ENCODE data around the gene RWDD1.
A peak's percentile ranks its signal among the peaks of the same experiment; 100 is the strongest.

RWDD1 gene, protein sequence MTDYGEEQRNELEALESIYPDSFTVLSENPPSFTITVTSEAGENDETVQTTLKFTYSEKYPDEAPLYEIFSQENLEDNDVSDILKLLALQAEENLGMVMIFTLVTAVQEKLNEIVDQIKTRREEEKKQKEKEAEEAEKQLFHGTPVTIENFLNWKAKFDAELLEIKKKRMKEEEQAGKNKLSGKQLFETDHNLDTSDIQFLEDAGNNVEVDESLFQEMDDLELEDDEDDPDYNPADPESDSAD

DNA sequence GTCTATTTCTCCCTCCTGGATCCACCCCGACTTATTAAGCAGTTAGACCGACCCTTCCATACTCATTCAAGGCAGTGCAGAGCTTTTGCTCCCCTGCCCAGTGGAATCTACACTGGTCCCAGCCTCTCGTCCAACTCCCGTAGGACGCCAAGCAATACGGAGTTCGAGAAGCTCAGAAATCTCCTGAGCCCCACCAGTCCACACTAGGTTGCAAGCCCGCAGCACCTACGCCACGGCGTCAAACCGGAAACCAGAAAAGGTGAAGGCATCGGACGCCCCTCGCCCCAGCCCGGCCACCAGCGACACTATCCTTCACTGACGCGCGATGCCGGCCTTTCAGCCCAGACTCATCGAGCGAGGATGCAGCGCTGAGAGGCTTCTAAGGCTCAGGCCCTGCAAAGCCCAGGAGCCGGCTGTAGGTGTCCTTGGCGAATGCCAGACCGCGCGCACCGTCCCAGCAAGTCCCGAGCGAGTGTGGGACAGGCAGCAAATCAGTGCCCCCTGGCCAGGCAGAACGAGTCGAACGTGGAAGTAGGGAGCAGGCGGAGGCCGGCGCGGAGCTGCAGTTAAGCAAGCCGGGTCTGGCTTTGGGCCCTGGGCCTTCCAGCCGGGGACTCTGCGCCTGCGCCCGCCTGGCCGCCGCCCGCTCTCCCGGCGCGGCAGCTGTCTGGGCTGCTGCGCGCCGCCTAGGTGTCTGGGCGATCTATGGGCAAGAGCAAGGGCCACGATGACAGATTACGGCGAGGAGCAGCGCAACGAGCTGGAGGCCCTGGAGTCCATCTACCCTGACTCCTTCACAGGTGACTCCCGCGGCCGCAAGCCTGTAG lies at the start of gene RWDD1:
Gene RWDD1 (plus strand): TSS at position 649 of the 827 bp plus-strand sequence. CDS start 79 bp downstream, at position 728.
- DNase-seq (ENCODE audit: low read depth in 2 of 2), result peak; percentile 90 to 93

DNA sequence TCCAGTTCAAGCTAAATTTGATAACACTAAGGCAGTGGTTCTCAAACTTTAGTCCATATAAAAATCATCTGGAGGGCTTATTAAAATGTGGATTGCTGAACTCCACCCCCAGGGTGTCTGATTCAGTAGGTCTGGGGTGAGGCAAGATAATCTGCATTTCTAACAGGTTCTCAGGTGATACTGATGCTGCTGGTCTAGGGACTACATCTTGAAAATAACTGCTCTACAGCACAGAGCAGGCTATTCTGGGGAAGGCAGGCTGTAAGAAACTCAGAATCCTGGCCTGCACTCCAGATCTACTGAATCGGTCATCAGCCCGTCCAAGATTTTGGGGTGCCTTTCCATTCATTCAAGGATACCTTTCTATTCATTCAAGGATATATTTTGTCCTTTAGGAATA lies 48.4 kb upstream of the RWDD1 start:
- no peak for DNase-seq (ENCODE audit: low read depth in 2 of 2)

DNA sequence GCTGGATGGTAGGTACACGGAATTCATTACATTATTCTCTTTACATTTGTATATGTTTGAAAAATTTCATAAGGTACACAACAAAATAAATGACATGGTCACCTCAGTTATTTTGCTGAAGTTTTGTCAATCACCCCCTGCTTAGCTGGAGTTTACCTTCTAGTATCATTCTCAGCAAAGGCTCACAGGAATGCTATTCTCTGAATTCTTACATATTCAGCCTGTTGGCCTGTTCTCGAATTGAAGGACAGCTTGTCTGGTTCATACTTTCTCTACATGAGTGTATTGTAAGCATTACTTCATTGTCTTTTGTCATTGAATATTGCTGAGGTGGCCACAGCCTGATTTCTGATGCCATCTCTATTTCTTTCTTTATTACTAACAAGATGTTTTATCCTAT lies 47.1 kb upstream of the RWDD1 start:
- no peak for DNase-seq (ENCODE audit: low read depth in 2 of 2)

- DNase-seq (ENCODE audit: low read depth in 2 of 2), result no peak
These were observed 43.2 kb upstream of the RWDD1 start for GRCh38 chr6:116528133-116528532.

- DNase-seq (ENCODE audit: low read depth in 2 of 2), result no peak
These were observed 42.5 kb upstream of the RWDD1 start for GRCh38 chr6:116528780-116529179.

- DNase-seq (ENCODE audit: low read depth in 2 of 2), result no peak
These were observed 41.6 kb upstream of the RWDD1 start for GRCh38 chr6:116529466-116530290.

DNA sequence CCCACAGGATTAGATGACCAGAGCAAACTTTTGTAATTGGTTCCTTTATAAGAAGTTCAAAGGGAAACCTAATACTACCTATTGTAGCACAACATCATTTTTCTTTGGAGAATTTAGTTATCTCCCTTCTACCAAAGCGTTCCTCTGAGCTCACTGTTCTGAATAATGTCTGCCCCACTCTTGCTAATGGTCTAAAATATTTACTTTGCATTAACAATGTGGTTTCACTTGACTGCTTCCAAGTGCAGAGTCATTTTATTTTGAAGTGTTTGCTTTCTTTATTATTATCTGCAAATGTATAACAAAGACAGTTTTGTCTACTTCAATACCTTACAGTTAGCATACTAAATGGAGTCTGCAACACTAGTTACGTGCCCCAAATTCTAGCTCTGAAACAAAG lies 40.9 kb upstream of the RWDD1 start:
- DNase-seq (ENCODE audit: low read depth in 2 of 2), result no peak

DNA sequence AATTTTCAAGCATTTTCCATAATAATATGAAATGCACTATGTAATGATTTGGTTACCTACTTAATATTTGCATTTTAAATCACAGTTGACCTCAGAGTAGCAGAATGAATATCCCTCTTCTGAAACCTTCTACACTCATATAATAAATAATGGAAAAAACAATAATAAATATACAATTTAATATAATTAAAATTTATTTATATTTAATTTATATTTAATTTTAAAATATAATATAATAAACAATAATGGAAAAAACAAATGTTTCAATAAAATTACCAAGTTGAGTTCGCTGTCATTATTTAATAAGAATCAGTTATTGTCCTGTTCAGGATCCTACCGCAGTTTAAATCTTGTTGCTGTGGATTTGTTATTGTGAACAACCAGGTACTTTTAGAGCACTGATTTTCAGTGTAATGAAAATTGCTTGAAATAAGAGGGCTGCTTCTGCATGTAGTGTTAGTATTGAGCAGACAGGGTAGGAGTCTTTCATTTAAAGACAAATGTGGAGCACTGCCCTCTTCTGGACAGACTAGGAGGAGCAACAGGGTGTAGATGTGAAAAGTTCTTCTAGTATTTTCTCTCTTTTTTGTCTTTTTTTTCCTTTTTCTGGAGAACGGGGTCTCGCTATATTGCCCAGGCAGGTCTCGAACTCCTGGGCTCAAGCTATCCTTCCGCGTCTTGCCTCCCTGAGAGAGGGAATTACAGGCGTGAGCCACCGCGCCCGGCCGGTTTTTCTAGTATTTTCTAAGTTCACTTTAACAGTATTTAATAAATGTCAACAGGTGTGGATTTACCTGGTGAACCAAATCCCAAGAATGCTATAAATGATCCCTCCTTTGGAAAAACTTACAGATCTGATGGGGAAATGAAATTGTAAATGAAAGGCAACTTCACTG lies 39.4 kb upstream of the RWDD1 start:
- peak; percentile 3 to 38 for DNase-seq (ENCODE audit: low read depth in 2 of 2)

- DNase-seq (ENCODE audit: low read depth in 2 of 2), result no peak
These were observed 37.9 kb upstream of the RWDD1 start for GRCh38 chr6:116533233-116533957.

DNA sequence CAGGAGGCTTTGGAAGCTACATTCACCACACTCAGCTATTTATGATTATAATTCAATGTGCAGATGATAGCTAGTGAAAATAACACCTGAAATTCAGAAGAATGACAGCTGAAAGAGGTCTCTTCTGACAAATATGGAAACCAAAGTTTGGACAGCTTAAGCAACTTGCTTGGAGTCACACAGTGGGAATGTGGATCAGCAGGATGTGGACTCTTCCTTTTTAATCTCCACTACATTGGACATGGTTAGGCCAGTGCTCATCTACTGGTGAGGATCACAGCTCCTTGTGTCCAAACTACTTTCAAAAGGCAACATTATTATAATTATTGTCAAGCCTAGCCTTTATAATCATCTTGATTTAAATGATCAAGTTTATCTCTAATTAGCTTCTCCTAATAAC lies 36.2 kb upstream of the RWDD1 start:
- no peak for DNase-seq (ENCODE audit: low read depth in 2 of 2)

DNA sequence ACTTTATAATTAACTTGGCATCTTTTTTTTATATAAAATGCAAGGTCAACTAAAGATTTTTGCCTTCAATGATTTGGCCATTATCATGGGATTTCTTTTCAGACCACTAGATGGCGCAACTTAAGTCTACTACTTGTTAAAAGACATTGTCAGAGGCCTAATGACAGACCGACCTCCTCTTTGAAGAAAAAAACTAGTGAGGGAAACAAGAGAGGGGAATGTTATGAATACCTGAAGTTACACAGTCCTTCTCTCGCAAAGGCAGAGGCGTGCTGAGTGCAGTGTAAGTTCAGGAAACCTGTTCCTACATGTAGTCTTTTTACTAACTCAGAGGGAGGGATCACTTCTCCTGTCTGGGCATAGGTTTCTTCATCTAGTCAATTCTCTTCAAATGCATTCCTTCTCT lies 35.1 kb upstream of the RWDD1 start:
- no peak for DNase-seq (ENCODE audit: low read depth in 2 of 2)

GRCh38 chr6:116542426-116542825 lies 28.9 kb upstream of the RWDD1 start:
- no peak for DNase-seq (ENCODE audit: low read depth in 2 of 2)

GRCh38 chr6:116543149-116543548 lies 28.2 kb upstream of the RWDD1 start:
- no peak for DNase-seq (ENCODE audit: low read depth in 2 of 2)

- DNase-seq (ENCODE audit: low read depth in 2 of 2), result no peak
These were observed 25.7 kb upstream of the RWDD1 start, which contains the start of gene TRAPPC3L for GRCh38 chr6:116545651-116546050. Gene TRAPPC3L (minus strand): TSS chr6:116545684. CDS start chr6:116545514, 170 bp downstream.

- no peak for DNase-seq (ENCODE audit: low read depth in 2 of 2)
These were observed 23.9 kb upstream of the RWDD1 start for GRCh38 chr6:116547358-116547757.

GRCh38 chr6:116550796-116551195 lies 20.5 kb upstream of the RWDD1 start:
- DNase-seq (ENCODE audit: low read depth in 2 of 2), result no peak

- DNase-seq (ENCODE audit: low read depth in 2 of 2), result no peak
These were observed 17.9 kb upstream of the RWDD1 start, which contains the start of gene CALHM4 for GRCh38 chr6:116553451-116553850. Gene CALHM4 (plus strand): TSS chr6:116553751. CDS start chr6:116553794, 43 bp downstream.

- no peak for DNase-seq (ENCODE audit: low read depth in 2 of 2)
These were observed 15.2 kb upstream of the RWDD1 start for GRCh38 chr6:116556065-116556464.

DNA sequence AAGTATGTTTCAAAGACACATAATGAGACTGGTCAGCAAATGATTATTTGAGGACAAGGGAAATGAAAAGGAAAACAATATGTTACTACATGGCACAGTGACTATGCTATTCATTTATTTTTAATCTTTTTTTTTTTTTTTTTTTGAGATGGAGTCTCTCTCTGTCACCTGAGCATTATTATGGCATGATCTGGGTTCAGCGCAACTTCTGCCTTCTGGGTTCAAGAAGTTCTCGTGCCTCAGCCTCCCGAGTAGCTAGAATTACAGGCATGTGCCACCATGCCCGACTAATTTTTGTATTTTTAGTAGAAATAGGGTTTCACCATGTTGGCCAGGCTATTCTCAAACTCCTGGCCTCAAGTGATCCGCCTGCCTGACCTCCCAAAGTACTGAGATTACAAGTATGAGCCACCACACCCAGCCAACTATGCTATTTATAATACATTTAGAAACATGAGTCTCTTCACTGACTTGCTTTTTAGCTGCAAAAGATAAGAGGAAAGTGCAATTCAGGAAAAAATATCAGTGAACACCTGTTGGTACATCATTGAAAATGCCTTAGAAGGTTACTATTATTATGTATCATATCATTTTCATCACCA lies 14.4 kb upstream of the RWDD1 start:
- no peak for DNase-seq (ENCODE audit: low read depth in 2 of 2)

DNA sequence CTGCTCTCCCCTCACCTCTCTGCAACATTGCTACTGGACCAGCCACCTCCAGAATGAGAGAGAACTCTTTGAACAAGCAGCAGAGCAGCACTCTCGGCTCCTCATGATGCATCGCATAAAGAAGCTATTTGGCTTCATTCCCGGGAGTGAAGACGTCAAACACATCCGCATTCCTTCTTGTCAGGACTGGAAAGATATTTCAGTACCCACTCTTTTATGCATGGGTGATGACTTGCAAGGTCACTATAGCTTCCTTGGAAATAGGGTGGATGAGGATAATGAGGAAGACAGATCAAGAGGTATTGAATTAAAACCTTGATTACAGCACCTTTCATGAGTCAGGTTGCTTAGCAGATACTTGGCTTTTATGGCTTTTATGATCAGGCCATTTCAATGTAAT lies 13.4 kb upstream of the RWDD1 start:
- DNase-seq (ENCODE audit: low read depth in 2 of 2), result no peak
